Hematopoietic multipotent progenitor cell treated with erythropoietin and hydrocortisone succinate and interleukin-3 and kit ligand, for 8 days (in vitro differentiated cells): ENCODE measurements around the gene PASK.
"Not testable (repeated sequence)": the region's sequence is repeated elsewhere in the genome, so short reads cannot be mapped to it uniquely, and the experiment has no call there.

Experiments
- DNase-seq: peaks from one replicate; pipeline ENCODE4 v3.0.0-alpha.2; 2015

PASK gene

DNA sequence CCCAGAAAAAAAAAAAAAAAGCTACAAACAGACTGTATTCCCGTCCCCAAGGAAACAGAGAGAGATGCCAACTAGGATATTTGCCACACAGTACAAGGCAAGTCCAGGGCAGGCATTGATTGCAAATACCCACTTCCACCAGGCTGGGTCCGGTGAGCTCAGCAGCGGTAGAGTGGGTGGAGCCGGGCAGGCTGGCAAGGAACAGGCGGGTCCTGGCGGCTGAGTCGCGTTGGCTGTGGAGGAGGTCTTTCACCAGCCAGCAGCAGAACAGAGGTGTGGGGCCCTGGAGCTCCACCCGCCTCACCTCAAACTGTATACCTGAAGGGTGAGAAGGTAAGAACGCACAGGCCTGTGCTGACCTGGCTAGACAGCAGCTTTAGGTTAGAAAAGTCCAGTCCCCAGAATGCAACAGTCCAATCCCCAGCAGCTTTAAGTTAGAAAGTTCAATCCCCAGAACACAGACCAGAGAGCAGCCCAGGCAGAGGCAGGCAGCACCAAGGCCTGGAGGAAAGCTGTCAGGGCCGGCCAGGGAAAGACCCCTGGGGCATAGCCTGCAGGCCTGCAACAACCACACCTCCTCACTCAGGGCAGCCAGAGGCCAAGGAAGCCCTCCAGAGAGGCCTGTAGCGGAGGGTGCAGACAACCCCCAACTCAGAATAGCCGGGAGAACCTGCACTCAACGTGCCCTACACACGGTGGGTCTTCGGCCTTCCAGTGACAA, 25.3 kb downstream of the PASK start:
- DNase-seq, result peak; percentile 14

DNA sequence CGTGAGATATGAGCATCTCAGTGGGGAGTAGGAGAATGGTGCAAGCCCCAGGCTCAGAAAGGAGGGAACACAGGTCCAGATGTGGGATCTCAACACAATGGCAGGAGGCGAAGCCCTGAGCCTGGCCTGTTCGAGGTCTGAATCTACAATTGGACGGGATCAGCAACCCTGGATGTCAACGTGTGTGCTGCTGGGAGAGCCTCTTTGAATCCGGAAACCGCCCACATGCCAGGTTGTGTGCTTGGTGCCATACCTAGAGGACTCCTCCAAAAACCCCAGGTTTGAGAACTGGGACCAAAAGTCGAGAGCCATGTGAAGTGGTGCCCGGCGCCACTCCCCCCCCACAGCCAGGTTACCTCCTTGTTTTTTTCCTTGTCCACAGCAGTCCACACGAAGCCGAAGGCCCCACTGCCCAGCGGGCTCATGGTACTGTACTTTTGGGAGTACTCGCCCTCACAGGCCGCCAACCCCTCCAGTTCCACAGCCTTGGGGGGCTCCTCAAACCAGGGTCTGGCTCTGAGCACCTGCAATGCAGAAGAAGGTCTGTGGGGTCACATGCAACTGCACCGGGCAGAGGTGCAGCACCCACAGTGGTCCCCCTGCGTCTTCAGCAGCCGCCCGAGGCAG, 26.8 kb downstream of the PASK start:
- DNase-seq, result no peak

DNA sequence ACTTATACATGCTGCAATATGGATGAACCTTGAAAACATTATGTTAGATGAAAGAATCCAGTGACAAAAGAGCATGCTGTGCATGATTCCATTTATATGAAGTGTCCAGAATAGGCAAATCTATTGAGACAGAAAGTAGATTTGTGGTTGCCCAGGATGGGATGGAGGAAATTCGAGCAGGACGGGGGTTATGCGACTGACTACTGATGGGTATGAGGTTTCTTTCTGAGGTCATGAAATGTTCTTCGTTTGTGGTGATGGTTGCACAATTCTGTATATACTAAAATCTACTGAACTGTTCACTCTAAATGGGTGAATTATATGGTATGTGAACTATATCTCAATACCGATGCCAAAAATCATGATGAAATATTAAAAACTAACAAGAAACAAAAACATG, 28.3 kb downstream of the PASK start:
- no peak for DNase-seq

DNA sequence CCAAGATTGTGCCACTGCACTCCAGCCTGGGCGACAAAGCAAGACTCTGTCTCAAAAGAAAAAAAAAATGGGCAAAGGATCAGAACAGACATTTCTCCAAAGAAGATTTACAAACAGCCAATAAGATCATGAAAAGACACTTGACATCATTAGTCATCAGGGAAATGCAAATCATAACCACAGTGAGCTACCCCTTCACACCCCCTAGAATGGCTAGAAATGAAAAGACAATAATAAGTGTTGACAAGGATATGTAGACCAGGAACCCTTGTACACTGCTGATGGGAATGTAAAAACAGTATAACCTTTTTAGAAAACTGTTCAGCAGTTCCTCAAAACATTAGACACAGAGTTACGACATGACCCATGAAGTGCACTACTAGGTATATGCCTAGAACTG, 28.8 kb downstream of the PASK start:
- DNase-seq, result no peak

DNA sequence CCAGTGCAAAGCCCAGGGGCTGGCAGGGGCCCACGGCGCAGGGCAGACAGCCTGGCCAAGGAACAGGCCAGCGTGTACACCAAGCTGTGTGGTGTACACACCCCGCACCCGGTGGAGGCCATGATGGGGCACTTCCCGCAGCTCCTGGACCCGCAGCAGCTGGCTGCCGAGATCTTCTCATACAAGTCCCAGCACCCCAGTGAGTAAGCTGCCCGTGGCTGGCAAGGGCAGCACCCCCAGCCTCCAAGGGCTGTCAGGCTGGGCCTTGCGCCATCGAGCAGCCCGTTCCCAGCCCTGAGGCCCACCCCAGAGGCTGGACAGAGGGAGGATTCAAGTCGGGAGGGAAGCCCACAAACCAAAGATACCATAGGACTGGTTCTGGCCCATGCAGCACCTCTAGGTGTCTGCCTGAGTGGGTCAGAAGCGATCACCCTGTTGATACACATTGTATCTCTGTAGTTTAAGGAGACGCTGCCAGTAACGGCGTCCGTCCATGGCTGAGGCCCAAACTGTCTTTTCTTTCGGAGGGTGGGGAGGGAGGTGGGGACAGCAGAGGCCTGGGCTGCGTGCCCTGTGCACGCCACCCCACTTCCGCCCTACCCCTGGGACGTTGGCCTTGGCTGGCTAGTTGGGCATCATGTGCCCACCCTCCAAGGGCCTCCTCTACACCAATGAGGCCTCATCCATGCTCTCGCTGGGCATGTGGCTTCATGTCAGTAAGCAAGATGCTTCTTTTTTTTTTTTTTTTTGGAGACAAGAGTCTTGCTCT, 30.4 kb downstream of the PASK start:
- no peak for DNase-seq

DNA sequence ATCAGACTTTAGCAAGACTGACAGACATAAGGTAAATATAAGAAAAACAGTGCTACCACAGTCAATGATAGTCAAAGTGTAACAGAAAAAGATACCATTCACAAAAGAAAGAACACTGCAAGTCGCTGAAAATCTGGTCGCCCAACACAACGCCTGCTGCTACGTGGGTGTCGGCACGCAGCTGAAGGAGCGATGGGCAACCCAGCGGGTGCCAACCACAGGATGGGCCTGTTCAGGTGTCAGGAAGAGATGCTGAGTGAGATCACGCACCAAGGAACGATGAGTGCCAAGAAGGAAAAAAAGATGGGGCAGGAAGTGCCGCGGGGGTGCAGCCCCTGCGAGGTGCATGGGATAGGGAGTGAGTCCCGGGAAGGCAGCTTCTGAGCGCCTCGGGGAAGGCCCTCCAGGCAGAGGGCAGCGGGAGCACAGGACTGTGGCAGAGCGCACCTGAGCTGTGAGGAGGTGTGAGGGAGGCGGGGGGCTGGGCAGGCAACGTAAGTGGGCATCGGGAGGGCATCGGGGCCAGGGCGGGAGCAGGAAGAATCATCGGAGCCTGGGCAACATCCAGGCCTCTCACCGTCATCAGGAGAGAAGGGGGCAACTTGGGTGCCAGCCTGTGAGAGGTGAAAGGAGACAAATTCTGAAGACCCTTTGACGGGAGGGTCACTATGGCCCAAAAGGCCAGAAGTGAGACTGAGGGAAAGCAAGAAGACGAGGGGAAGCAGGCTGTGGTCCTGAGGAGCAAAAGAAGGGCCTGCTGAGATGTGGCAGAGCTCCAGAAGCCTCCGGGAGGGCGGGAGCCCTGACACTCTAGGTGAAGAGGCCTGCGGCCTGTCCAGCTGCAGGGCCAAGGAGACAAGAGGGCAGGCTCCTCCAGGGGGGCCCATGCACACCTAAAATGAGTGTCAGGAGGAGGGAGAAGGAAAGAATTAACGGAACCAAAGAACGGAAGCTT, 32.4 kb downstream of the PASK start:
- DNase-seq, result no peak

DNA sequence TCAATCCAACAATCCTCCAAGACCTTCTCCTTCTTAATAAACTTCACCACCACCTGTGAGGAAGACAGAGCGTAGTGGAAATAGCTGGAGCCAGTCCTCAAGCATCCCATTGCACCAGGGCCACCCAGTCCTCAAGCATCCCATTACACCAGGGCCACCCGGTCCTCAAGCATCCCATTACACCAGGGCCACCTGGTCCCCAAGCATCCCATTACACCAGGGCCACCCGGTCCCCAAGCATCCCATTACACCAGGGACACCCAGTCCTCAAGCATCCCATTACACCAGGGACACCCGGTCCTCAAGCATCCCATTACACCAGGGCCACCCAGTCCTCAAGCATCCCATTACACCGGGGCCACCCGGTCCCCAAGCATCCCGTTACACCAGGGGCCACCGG, 33.9 kb downstream of the PASK start:
- no peak for DNase-seq

DNA sequence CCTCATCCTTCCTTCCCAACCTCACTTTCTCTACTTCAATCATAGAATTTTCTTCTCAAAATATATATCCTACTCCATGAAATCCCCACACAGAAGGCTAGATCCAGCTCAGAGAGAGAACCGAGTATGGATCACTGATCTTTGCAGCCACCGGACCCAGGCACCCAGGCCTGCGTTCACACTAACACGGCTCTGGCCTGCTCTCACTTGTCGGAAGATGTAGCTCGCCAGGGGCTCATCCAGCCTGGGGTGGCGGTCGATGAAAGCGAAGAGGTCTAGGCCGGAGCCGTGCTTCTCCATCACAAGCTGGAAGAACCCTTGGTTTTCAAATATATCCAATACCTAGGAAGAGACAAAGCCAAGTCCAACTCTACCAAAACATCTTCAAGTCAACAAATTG, 34.4 kb downstream of the PASK start:
- DNase-seq, result no peak

DNA sequence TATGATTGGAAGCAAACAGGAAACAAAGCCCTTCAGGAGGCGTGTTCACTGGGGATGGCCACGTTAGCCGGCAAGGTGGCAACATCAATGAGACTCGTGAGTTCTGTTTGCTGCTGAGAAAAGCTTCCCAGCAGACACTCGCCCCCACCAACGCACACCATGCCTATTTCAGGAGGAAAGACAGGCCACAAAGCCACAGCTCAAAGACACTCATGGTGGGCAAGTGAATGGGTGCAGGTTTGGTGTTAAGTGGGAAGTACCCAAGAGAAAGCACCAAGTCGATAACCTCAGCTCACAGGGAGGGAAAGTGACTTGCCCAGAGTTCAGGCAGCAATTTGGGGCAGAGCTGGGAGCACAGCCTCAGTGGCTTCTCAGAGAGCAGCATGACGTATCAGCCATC, 36.7 kb downstream of the PASK start:
- DNase-seq, result no peak

DNA sequence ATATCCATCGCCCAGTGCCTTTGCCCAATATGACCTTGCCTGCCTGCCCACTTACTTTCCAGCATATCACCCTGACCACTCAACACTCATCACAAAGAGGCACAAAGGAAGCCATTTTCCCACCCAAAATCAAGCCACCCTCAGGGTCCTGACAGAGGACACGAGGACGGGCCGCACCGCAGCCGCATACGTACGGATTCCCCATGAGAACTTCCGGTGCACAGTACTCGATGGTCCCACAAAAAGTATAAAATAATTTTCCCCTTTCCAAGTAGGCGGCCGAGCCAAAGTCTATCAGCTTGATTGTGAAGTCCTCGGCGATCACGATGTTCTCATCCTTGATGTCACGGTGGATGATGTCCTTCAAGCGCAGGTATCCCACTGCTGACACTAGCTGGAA, 37.2 kb downstream of the PASK start:
- DNase-seq, result no peak

DNA sequence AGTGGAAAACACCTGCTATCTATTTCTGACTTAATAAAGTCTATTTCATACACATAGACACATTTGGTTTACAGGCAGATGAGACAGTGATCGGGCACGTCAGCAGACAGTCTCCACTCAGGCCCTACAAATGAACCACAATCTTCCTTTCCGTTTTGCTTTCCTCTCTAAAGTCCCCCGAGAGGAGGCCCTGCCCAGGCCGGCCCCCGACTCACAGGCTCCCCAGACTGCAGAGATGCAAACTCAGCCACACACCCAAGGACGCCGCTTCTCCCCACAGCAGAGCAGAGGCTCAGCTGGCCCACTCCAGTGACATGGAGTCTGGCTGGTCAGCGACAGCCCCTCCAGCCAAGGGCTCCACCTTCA, 37.8 kb downstream of the PASK start:
- DNase-seq, result no peak

DNA sequence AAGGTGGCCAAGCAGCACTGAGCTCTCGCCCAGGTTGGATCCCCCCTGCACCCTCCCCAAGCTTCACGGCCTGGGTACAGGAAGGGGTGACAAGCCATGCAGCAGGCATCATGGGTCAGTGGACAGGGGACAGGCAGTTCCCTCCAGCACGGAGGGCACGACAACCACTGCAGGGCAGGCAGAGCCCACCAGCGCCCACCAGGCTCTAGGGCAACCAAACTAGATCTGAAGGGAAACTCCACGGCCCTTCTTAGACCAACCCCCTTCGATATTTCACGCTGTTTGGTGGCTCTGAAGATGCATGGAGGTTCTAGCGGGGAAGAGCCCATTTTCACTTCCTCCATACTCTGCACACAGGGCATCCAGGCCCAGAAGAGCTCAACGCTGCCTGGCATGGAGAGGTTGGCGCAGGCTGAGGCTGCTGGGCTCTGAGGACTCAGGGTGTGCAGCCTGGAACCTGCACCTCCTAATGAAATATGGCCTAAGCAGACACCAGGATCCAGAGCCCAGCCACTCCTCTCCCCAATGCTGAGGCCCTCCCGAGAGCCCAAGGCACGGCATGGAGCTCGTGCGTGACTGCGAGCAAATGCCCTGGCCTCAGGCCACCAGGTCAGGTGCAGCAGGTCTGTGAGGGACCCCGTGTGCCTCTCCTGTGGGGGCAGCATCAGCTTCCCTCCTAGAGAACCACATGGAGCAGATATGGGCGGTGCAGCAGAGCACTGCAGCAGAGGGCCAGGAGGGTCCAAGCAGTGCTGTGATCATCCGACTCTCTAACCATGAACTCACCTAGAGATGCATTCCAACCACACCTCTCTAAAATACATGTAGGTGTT, 38.4 kb downstream of the PASK start:
- DNase-seq, result no peak

DNA sequence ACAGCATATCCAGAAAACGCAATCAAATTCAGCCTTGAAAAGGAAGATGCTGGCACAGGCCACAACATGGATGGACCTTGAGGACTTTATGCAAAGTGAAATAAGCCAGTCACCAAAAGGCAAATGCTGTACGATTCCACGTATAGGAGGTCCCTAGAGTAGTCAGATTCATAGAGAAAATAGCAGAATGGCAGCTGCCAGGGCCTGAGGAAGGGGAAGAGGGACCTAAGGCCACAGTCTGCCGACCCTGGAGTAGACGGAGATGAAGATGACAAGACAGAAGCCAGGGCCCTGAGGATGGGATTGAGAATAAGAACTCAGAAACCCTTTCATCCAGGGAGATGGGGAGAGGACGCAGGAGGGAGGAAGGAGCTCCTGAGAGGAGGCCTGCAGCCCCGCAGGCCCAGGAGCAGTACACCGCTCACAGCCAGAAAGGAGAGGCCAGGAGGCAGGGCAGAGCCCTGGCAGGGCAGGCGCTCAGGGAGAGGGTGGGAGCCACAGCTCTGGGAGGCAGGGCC, 39.1 kb downstream of the PASK start:
- DNase-seq, result no peak

DNA sequence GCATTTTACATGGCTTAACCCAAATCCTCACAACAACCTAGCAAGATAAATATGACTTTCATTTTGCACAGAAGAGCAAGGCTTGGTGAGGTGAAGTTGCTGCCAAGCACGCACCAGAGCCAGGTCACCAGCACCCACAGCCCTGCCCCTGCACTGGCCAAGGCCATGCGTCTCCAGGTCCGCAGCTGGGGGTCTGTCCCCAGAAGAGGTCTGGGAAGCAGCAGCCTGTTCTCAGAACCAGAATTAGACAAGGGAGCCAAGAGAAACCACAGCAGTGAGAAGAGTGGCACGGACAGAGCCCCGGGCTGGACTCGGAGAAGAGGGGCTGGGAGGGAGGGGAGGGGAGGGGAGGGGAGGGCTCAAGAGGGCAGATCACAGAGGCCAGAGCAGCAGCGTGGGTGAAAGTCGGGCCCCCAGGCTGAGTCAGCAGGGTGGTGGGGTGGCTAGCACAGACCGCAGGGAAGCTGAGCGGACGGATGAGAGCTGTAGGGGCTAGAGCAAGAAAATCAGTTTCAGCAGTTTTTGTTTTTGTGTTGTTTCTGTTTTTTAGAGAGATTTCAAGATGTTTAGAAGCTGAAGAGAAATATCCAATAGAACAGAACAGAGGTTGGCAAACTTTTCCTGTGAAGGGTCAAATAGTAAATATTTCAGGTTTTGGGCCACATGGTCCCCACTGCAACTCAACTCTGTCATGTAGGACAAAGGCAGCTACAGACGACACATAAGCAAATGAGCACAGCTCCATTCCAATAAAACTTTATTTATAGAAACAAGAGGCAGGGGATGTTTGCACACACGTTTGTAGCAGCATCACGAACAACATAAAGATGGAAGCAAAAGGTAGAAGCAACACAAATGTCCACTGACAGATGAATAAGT, 39.8 kb downstream of the PASK start:
- no peak for DNase-seq

DNA sequence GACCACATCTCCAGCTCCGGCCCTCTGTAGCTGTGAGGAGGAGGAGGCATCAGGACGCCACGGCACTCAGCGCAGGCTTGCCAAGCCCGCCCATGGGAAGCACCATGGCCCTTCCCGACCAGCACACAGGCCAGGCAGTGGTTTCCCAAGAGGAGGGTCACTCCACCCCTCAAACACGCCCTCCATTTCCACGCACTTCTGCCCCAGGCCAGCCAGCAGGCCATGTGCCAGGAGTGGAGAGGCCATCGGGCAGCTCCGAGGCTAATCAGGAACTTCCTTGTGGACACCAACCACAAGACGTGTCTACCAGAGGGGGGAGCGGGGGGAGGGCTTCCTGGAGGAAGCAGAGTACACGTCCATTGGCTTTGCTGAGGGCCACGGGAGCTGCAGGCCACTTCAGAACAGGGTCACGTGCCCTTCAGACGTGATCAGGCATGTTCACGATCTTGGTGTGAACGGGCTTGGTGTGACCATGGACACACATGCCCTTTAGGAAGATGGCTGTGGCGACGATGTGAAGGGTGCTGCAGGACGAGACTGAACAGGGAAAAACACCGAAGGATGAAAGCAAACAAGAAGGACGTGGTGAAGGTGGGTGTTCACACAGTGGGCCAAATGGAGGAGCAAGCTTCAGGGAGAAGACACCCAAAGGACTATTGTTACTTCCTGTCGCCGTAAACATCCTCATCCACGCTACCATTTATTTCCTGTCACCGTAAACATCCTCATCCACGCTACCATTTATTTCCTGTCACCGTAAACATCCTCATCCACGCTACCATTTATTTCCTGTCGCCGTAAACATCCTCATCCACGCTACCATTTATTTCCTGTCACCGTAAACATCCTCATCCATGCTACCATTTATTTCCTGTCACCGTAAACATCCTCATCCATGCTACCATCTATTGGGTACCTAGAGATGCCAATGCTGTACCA, 40.7 kb downstream of the PASK start:
- no peak for DNase-seq

DNA sequence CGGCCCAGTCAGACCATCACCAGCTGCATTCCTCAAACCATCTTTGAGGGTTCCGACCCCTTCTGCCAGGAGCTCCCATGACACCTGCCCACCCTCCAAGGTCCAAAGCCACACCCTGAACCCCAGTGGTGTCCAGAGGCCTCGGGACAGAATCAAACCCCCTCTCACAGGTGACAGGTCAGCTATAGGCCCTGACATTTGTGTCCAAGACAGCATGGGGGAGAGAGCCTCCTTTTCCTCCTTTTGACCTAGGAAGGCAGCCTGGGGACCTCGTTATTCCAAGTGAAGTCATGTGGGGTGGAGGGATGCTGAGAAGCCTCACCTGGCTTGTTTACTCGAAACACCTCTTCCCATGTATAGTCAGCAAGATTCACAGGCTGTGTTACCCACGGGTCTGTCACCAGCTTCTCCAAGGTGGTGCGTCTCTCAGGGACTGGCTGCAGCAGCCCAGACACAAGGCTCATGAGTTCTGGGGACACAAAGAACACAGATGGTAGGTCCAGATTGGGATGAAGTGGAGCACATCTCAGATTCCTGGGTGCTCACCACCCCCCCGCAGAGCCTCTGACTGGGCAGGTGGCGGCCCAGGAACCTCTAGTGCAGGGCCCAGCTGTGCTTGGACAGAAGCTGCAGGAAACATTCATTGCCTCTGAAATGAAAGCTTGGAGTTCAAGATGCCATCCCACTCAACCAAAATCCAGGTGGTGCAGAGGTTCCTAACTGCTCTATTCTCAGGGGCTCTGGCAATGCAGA, 42.1 kb downstream of the PASK start:
- no peak for DNase-seq

DNA sequence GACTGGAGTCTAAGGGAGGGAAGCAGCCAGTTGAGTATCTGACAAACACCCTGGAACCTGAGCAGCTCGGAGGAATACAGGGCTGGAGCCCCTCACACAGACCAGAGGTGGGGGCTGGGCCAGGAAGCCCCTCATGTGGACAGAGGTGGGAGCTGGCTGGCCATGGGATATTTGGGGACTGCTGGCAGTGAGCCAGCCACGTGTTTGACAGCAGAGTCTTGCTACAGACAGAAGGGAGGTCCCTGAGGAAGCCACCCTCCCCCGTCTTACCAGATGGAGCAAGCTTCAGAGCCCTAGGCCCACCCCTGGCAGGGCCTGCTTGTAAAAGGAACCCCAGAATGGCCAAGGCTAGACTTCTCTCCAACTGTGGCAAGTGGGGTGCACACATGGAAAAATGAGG, 43.6 kb downstream of the PASK start:
- no peak for DNase-seq

DNA sequence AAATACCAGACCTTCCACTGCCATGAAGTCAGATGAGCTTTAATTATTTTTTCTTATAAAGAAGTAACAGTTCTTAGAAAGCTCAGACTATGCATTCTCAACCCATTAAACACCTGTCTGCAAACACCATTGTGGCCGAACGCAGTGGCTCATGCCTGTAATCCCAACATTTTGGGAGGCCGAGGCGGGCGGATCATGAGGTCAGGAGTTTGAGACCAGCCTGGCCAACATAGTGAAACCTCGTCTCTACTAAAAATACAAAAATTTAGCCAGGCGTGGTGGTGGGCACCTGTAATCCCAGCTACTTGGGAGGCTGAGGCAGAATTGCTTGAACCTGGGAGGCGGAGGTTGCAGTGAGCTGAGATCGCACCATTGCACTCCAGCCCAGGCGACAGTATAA, 44.7 kb downstream of the PASK start:
- not testable (repeated sequence) for DNase-seq

DNA sequence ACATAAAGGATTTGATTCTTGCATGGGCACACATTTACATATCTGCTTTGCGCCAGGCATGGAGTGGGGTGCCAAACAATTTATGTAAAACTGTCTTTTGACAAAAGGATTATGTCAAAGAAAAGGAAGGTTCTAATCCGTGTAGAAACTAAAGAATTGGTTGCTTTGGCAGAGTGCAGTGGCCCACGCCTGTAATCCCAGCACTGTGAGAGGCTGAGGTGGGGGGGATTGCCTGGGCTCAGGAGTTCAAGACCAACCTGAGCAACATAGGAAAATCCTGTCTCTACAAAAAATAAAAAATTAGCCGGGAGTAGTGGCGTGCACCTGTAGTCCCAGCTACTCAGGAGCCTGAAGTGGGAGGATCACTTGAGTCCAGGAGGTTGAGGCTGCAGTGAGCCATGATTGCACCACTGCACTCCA, 46.1 kb downstream of the PASK start:
- peak; percentile 17 for DNase-seq
